H4 (cell line): ENCODE measurements around the gene GPR137B. TPM values are rescaled to one million over a fixed set of nuclear protein-coding genes. Genes with fewer than 3 reads are reported as not detected.

Source experiments
- DNase-seq: peaks from one replicate; pipeline ENCODE4 v3.0.0-alpha.2; 2015; ENCODE audit warnings: low spot score
- total RNA-seq: library from RNA; depleted of rRNA; stranded (reverse); fragments of >200 nt; shearing (Covaris generic); gene quantifications from 2 replicates; pipeline ENCODE4 v1.2.3, GENCODE V29; 2014

The GPR137B gene
- total RNA-seq, 1 experiment from 2014 or later = 11.4 TPM

DNA sequence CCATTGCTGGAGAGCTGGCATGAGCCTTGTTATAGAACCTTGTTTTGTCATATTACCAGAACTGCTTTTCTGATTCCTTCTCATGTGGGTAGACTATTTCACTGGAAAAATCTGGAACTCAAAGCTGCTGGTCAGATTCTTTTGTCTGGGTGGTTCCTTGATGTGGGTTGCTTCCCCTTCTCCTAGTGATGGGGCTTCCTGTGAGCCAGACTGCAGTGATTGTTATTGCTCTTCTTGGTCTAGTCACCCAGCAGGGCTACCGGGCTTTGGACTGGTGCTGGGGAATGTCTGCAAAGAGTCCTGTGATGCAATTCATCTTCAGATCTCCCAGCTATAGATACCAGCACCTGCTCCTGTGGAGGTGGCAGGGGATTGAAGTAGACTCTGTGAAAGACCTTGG, 59.4 kb downstream of the GPR137B start:
- no peak for DNase-seq

DNA sequence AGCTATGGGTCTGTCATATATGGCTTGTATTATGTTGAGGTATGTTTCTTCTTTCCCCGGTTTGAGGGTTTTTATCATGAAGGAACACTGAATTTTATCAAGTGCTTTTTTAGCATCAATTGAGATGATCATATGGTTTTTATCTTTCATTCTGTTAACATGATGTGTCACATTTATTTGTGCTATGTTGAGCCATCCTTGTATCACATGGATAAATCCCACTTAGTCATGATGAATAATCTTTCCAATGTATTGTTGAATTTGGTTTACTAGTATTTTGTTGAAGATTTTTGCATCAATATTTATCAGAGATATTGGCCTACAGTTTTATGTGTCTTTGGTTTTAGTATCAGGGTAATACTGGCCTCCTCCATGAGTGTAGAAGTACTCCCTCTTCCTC, 61.7 kb downstream of the GPR137B start:
- no peak for DNase-seq

DNA sequence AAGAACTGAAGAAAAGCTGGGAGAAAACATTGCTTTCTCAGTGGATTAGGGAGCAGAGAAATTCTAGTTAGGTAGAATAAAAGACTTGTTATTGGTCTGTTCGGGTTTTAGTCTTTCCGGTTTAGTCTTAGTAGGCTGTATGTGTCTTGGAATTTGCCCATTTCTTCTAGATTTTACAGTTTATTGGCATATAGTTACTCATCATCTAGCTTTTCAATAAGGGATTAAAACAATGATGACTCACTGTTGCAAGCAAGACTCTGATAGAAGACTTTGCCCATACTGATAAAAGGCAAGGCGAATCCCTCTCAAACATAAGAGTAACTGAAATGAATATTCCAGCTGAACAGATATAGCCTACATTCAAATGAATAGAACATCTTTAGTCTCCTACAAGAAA, 62.3 kb downstream of the GPR137B start:
- no peak for DNase-seq

DNA sequence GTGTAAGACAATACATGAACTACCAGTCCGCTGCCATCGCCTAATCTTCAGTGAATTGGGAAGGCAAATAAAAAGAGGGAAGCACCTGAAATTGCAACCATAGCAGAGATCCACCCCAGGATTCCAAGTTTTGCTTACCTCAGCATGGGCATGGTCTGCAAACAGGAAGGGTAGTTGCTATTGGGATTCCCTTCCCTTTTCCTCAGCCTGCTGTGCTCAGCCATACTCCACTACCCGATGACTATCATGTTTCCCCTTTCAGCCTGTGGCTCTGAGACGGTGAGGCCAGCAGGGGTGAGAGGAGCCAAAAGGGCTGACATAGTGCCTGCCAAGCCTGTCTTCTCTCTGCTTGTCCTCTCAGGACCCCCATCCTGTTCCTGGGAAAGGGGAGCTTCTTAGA, 64.2 kb downstream of the GPR137B start:
- no peak for DNase-seq

DNA sequence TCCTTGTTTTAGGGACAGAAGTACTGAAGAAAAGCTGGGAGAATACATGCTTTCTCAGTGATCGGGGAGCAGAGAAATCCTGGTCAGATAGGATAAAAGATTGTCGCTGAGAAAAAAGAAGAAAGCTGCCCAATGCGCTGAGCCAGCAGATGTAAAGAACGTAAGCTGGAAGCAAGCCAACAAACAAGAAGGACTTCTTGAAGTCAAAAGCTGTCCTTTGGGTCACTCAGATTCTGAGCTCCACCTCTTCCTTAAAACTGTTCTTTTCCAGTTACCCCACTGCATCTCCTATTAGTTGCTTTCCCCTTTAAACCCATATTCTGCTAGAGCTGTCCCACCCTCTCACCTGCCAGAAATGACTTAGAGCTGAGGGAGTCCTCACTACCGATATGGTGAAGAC, 64.8 kb downstream of the GPR137B start:
- DNase-seq = no peak

DNA sequence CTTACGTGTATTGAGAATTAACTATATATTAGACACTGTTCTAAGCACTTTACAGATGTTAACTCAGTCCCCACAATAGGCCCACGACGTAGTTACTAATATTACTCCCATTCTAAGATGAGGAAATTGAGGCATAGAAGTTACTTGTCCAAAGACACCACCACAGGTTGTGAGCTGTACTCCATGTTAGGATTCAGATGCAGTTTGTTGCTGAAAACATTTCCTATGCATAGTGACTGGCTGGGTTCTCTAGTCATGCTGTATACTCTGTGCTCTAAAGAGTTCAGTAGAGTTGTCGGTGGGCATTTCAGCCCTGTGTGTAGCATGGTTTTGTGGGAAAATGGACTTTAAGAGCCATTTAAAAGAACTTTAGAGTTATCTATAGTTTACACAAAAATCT, 65.2 kb downstream of the GPR137B start:
- no peak for DNase-seq

DNA sequence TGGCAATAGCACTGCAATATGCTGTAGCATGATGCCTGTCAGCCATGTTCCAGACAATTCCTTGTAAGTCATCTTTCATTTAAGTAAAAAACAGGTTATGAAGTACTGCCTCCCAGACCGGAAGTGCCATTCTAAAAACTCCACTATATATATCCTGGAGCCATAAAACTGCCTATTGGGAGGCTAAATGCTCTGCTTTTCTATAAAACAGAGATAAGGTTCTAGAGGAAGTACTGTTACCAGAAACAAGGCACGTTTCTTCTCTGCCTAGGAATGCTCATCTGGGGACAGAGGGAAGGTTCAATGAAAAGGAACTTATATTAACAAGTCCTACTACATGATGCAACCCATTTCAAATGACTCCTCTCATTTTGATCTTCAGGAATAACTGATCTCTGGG, 66.8 kb downstream of the GPR137B start:
- no peak for DNase-seq

DNA sequence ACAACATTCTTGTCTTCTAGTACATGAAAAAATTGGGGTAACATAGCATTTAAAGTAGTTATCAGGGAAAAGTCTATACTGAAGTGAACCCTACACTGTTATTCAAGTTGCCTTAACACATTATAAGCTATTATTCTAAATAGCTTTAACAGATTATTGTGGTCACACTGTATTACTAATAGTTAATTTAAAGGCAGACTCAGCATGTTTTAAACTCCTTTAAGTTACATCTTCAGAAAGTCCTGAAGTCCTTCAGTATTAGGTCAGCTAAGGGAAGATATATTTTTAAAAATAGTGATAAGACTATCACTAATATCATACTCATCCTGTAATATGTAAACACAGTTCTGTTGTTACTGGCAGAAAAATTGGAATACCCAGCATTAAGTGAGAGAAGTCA, 67.4 kb downstream of the GPR137B start:
- DNase-seq = no peak

DNA sequence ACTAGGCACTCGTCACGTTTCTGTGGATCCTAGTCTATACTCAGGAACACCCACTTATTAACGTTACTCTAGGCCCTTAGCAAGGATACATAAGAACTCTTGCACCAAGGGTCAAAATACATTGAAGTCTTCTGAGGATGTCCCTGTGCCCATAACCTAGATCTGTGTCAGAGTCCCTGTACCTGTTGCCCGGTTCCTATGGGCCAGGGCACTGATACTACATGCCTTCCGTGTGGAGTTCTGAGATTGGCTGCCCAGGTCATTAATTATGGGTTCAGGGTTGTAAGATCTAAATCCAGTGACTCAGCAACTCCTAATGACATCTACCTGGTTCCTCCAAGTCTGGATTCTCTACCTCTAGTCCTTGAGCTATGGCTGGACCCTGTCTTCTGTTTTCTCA, 69.5 kb downstream of the GPR137B start:
- no peak for DNase-seq

DNA sequence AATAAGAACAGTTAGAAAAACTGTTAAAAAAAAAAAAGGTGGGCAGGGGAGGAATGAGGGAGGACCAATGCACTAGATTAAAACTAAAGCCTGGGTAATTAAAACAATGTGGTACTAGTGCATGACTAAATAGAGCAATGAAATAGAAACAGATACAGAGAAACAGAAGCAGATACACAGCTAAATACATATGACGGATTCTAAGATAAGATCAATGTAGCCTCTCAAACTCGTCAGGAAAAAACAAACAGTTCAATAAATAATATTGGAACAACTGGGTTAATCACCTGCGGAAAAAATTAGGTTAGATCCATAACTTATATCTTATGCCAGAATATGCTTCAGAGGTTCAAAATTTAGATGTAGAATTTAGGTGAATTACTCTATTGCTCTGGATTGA, 71.2 kb downstream of the GPR137B start:
- DNase-seq = no peak

DNA sequence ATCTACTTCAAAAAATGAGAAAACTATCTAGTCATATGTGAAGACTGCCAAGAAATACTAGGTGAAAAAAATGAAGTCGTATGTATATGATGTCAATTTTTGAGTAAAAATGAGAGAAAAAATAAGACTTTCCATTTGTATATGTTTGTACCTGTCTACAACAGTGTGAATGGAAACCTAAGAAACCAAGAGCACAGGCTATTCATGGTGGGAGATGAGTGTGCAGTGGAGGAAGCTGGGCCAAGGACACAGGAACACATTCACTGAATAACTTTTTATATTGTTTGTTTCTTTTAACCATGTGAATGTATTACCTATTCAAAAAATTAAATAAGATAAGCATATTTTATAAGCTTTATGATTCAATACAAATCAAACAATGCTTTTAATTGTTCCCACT, 72.4 kb downstream of the GPR137B start:
- DNase-seq = no peak

DNA sequence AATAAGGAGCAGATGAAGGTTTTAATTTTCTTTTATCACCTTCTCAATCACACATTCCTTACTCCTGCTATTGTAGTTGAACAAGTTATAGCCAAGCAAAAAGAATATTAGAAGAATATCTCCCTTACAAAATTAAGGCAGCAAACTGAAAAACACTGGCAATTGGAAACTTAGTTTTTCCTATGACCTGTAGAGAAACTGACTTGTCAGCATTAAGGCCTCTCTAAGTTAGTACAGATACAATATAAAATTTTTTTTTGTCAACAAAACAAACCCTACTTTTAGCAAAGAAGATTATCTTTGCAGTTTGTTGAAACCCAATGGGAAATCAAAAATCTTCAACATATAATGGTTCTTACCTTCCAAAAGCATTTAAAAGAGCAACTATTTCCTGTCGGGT, 78.1 kb downstream of the GPR137B start:
- DNase-seq = no peak

DNA sequence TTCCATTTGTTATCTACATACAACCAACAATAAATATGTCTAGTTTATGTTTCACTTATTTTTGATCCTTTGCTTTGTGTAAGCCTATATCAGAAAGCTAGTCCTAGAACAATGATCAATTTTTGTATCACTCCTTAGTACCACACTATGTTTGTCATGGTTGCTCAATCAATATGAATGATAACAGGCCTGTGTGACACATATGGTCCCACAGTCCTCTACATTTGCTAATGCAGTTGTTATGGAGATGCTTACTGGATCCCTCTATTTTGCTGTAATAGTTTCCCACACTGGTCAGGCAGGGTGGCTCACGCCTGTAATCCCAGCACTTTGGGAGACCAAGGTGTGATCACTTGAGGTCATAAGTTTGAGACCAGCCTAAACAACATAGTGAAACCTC, 80.3 kb downstream of the GPR137B start:
- no peak for DNase-seq

DNA sequence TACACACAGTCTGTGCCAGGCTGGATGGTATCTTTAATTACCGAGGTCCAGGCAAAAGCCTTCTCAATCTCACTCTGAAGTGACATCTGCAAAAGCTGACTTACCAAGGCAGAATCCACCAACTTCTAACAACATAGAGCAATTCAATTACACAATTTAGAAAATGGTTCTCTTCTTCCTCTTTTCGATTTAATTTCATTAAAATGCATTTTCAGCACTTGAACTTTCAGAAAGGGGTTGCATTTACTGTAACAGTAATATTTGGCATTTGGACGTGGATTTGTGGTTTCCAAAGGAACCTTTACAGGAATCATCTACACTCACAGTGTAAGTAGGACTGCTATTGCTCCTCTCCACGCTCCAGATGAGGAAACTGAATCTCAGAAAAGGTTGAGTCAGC, 86.1 kb downstream of the GPR137B start:
- DNase-seq = no peak

DNA sequence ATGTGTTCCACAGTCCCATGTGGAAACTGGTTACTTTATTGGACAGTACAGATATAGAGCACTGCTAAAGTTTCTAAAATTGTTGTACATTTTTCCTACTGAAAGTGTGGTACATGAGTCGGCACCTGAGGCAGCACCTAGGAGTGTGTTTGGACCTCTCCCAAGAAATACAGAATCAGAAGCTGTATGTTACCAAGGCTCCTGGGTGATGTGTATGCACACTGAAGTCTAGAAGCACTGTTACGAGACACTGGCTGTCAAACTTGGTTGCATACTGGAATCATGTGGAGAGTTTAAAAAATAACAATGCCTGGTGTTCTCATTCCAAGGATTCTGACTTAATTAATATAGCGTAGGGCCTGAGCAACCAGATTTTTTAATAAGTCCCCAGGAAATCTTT, 92.8 kb downstream of the GPR137B start:
- no peak for DNase-seq

DNA sequence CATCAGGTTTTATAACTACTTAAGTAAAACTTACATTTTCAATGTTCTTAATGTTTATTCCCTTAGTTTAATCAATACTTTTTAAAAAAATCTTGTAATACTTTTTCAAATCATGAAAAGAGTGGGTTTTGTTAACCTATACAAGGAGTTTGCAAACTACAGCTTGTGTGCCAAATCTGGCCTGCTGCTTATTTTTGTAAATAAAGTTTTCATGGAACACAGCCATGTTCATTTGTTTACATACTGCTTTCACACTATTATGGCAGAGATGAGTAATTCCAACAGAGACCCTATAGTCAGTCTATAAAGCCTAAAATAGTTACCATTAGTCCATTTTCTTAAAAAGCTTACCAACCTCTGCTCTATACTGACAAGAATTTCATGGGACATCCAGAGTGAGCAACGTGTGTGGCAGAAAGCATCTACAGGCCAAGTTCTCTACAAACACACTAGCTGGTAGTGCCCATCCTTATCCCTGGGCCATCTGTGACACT, 96.8 kb downstream of the GPR137B start:
- no peak for DNase-seq

DNA sequence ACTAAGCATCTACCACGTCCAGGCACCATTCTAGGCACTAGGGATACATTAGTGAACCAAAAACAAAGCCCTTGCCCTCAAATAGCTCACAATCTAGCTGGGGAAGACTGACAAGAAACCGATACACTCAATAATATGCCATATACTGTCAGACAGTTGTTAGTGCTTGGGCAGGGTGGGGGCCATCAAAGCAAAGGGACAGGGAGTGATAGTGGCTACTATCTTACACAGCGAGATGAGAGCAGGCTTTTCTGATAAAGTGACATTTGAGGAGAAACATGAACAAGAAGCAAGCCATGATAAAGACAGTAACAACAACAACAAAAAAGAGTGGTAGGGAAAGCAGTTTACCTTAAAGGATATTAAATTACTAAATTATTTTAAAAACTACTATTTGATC, 98.3 kb downstream of the GPR137B start:
- DNase-seq = no peak

DNA sequence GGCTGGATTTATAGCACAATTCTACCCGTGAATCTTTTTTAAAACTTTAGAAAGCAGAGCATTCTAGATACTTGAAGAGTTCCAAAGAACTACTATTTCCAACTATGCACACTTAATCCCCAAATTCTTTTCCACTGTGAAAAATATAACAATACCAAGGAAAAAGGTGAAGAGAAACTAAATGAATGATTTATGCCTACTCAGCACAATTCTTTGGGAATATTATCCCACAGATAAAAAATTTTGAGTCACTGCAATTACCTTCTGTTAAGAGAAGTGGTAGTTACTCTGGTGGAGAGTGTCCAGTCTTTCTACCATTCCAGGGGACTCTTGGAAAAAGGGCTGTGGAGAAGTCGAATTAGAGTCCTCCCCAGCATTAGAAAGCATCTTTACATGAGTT, 100.2 kb downstream of the GPR137B start:
- no peak for DNase-seq

DNA sequence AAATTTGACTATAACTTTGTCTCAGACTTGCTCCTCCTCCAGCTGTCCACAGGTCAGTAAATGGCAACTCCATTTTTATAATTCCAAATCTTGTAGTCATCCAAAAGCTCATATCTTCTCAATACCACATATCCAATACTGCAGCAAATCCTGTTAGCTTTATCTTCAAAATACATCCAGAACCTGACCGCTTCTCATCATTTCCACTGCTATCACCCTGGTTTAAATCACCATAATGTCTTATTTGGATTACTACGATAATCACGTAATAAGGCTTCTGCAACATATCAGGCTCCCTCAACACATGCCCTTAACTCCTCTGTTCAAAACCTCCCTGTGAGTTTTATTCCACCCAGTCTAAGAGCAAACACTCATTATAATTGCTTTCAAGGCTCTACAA, 104.9 kb downstream of the GPR137B start:
- DNase-seq = no peak

DNA sequence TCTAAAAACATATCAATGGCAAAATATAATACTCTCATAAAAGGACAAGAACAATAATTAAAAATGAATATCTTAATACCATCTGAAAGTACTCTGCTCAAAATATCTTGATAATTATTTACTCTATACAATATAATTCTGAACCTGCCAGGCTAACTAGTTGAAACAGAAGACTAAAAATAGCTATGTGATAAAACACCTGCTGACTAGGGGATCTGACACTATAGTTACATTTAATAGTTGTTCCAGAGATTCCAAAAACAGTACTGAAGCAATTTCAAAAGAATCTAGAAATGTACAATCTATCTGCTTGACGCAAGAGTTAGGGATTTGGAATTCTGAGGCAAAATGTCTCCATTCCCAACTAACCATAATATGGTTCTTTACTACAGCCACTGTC, 109.2 kb downstream of the GPR137B start:
- no peak for DNase-seq

DNA sequence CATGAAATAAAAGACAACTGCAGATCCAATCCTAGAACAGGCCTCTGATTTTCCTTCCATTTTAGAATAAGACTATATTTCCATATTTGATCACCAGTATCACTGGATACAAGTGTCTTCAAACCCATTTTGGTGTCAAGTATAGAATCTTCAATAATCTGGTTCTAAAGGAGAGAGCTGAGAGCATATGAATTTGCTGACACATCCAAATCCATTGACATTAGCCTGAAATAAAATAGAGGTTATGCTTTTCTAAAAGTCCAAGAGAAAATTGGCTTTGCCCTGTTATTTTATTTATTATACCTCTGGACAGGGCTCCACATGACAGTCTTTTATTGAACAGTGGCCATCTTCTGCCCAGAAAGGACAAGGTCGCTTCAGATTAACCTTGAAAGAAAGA, 110.8 kb downstream of the GPR137B start:
- DNase-seq = no peak

DNA sequence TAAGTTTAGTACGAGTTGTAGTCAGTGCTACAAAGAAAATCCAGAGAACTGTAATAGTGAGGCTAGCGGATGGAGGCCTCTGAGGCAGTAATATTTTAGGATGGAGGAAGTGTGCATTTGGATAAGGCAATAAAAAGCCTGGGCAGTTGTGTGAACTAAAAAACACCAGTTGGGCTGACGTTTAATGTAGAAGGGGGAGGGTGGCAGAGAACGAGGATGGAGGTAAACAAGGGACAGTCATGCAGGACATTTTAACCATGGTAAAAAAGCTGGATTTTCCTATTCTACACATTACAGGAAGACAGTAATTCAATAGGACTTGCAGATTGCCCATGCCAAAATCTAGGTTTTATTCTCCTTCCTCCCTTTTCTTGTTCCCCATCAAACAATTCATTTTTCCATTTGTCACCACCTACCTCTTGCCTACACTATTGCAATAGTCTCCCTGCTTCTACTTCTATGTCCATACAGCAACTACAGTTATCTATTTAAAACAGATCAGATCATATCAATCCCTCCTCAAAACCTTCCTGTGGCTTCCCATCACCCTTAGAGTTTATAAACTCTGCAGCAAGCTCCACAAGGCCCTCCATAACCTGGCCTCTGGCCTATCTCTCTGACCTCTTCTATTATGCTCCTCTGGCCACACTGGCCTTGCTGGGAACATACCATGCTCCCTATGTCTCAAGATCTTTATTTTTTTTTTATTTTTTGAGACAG, 111.7 kb downstream of the GPR137B start:
- DNase-seq = no peak

DNA sequence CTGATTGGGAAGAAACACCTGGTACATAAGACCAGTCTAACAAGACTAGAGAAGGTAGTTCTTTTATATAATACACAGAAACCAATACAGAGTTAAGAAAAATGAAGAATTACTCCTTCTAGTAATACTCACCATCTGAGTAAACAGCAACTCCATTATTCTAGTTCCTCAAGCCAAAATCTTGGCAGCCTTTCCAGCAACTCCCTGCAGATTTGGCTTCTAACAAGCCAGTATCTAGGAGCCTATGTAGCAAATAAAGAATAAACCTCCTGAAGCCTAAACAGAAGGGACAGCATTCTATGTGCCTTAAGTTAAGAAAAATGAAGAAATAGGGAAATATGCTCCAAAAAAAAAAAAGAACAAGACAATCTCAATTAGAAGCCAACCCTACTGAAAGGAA, 114.9 kb downstream of the GPR137B start:
- no peak for DNase-seq

DNA sequence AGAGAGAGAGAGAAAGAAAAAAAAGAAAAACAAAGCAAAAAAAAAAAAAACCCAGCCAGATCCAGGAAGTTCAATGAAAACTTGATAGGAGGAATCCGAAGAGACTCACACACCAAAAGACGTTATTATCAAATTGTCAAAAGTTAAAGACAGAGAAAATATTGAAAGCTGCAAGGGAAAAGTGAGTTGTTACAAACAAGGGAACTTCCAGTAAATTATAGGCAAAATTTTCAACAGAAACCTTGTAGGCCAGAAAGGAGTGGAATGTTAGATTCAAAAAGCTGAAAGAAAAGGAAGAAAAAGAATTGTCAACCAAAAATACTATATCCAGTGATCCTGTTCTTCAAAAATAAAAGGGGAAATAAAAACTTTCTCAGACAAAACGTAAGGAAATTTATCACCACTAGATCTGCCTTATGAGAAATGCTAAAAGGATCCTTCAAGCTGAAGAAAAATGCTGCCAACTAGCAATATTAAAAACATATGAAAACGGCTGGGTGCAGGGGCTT, 115.8 kb downstream of the GPR137B start:
- no peak for DNase-seq
